Panc1 (cell line): ENCODE data around the gene FGF14.

Experiments
- CTCF ChIP-seq: fragments of 450-650 bp; IDR thresholded peaks from 2 replicates; pipeline ENCODE4 v1.5.1; 2017; ENCODE audit warnings: mild to moderate bottlenecking
- POLR2AphosphoS5 ChIP-seq: IDR thresholded peaks from 2 replicates; pipeline ENCODE4 v1.6.1; 2012; ENCODE audit warnings: mild to moderate bottlenecking, low read depth, low read length, moderate library complexity
- REST ChIP-seq, 2 experiments: IDR thresholded peaks; 2 replicates each; pipeline ENCODE4 v1.6.1; 2011 to 2012; ENCODE audit warnings: low read depth in 2 of 2, control low read depth in 1 of 2, low read length in 1 of 2, mild to moderate bottlenecking in 1 of 2, moderate library complexity in 1 of 2; ENCODE audit not compliant: insufficient read depth in 1 of 2

DNA sequence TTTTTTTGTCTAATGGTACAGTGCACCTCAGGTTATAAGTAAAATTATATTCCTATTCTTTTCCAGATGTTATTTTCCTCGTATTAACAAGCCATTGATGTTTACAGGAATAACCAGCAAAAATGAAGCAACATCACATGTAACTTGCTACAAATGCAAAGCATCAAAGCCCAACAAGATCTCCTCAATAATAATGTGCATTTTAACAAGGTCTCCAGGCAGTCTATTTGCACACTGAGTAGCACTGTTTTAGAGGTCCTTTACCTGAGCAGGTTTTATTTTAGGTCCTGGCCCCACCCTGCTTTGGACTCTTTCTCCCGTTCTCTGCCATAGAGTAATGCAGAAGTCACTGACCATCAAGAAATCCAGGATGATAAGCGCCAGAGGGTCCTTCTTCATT, 298.4 kb downstream of the FGF14 start:
- TF ChIP-seq CTCF: no peak
- no peak for TF ChIP-seq POLR2AphosphoS5
- TF ChIP-seq REST (IDR thresholded peaks at IDR 0.05; ENCODE audit: insufficient read depth in 1 of 2, low read depth in 2 of 2, low read length in 1 of 2): no peak
